Keratinocyte (primary cell): Measurements from ENCODE around the gene TAB3.

Source experiments
- EZH2 ChIP-seq: IDR thresholded peaks from one replicate; pipeline ENCODE4 v1.6.1; 2012; ENCODE audit warnings: inconsistent platforms, mild to moderate bottlenecking, low read length, moderate library complexity
- TF ChIP-seq, protein P1 (sequence below), 3 experiments: IDR thresholded peaks in 1 of 3; conservative IDR thresholded peaks in 1 of 3; optimal IDR thresholded peaks in 1 of 3; 2 replicates in 2 of 3; 3 replicates in 1 of 3; pipeline versions ENCODE3 to v1.5.1; 2011; ENCODE audit warnings: low read length in 3 of 3, mild to moderate bottlenecking in 3 of 3, moderate library complexity in 2 of 3, control low read depth in 1 of 3, inconsistent platforms in 1 of 3; ENCODE audit not compliant: insufficient read depth in 2 of 3; ENCODE audit errors: extremely low read depth in 1 of 3

DNA sequence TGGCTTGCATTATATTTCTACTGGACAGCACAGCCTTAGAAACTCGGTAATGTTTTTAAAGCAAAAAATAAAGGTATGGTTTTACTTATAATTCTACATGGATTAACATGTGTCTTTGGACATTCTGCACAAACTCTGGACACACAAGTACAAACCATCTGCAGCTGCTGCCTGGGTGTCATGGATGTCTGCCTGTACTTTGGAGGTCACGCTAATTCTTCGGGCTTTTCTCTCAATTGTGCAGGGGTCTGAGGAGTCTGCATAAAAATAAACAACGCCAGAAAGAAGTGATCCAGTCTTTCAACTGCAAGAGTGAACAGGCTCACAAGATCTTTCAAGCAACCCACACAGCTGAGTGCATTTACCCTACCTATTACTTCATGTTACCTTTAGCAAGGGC, 55.2 kb downstream of the TAB3 start:
- TF ChIP-seq, protein P1, sequence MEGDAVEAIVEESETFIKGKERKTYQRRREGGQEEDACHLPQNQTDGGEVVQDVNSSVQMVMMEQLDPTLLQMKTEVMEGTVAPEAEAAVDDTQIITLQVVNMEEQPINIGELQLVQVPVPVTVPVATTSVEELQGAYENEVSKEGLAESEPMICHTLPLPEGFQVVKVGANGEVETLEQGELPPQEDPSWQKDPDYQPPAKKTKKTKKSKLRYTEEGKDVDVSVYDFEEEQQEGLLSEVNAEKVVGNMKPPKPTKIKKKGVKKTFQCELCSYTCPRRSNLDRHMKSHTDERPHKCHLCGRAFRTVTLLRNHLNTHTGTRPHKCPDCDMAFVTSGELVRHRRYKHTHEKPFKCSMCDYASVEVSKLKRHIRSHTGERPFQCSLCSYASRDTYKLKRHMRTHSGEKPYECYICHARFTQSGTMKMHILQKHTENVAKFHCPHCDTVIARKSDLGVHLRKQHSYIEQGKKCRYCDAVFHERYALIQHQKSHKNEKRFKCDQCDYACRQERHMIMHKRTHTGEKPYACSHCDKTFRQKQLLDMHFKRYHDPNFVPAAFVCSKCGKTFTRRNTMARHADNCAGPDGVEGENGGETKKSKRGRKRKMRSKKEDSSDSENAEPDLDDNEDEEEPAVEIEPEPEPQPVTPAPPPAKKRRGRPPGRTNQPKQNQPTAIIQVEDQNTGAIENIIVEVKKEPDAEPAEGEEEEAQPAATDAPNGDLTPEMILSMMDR (optimal IDR thresholded peaks at IDR 0.05 in 1 of 3, IDR thresholded peaks at IDR 0.05 in 1 of 3, conservative IDR thresholded peaks at IDR 0.05 in 1 of 3; ENCODE audit: extremely low read depth in 1 of 3, insufficient read depth in 2 of 3, low read length in 3 of 3), result no peak
- TF ChIP-seq EZH2, result no peak
